AML-193 (cell line): ENCODE results near the gene APP.
"Not testable (repeated sequence)": the region's sequence is repeated elsewhere in the genome, so short reads cannot be mapped to it uniquely, and the experiment has no call there.

Experiments used
- DNase-seq, 2 experiments: peaks; one replicate each; lab custom pipeline; 2025; lab: John Stamatoyannopoulos, UW

Gene APP

DNA sequence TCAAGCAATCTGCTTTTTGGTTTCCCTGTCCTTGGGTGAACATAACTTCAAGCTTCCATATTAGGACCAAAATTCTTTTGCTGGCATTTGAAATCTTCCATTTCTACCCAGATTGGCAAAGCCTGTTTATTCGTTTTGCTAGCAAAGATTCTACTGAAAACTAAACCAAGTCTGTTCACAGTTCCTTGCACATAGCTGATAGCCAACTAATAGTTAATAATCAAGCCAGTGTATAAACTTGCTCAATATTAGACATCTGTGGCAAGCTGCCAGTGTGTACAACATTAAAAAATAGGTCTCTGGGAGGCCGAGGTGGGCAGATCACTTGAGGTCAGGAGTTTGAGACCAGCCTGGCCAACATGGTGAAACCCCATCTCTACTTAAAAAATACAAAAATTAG lies 6.3 kb downstream of the APP start:
- DNase-seq = no peak

DNA sequence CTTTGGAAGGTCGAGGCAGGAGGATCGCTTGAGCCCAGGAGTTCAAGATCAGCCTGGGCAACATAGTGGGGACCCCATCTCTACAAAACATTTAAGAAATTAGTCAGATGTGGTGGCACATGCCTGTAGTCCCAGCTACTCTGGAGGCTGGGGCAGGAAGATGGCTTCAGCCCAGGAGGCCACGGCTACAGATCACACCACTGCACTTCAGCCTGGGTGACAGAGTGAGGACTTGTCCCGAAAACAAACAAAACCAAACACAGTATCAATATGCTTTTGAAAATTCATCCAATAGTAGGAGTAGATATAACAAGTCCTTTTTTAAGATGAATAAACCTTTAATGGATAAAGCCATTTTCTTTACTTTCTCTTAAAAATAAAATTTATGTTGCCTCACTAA lies 8.5 kb downstream of the APP start:
- no peak for DNase-seq

- no peak for DNase-seq
Observed at GRCh38 chr21:26159869-26160268, 10.7 kb downstream of the APP start.

- no peak for DNase-seq
Observed at GRCh38 chr21:26157801-26158200, 12.8 kb downstream of the APP start.

DNA sequence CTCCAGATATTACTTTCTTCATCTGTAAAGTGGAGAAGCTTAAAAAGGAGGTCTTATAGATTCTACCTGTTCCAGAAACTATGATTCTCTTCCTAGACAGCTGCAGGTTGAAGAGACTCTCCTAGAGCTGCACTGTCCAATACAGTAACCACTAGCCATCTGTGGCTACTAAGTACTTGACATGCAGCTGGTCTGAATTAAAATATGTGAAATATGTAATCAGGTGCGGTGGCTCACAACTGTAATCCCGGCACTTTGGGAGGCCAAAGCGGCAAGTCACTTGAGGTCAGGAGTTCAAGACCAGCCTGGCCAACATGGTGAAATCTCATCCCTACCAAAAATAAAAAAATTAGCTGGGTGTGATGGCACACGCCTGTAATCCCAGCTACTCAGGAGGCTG lies 15.8 kb downstream of the APP start:
- no peak for DNase-seq

- no peak for DNase-seq
Observed at GRCh38 chr21:26153758-26154157, 16.8 kb downstream of the APP start.

DNA sequence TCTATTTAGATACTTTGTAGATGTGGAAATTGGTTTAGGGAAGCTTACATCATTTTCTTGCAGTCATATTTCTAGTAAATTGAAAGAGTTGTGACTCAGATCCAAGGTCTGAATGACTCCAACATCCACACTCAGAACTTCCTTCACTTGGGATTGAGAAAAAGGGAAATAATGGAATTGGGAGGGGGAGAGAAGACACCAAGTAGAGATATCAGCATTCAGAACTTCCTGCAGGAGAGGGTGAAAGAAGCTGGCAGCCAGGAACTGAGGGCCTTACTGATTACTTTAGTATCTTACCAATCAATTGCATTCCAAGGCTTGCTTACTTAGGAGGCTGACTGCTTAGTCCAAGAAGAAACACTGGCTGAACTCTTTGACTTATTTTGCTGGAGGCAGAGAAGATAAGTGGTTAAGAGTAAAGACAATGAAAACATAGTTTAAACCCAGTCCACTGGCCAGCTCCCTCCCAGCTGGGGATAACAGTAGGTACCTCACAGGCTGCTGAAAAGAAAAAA lies 21.7 kb downstream of the APP start:
- DNase-seq = no peak

GRCh38 chr21:26148071-26148839 lies 22.3 kb downstream of the APP start:
- DNase-seq = no peak

DNA sequence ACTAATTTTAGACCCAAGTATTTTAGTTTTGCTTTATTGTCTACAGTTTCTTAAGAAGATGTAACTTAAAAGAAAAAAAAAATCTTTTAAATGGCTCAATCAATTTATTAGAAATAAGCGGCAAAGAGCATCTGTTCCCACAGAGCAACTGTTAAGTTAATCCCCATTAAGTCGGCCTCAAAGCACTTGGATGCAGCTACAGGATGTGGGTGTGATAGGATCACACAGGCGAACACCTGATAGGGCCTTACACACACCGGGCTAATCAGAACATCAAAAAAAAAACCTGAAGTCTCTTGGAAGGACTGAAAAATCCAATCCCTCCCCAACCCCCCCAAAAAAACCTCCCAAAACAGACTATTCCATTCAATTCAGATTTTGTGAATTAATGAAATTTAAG lies 23.0 kb downstream of the APP start:
- no peak for DNase-seq

DNA sequence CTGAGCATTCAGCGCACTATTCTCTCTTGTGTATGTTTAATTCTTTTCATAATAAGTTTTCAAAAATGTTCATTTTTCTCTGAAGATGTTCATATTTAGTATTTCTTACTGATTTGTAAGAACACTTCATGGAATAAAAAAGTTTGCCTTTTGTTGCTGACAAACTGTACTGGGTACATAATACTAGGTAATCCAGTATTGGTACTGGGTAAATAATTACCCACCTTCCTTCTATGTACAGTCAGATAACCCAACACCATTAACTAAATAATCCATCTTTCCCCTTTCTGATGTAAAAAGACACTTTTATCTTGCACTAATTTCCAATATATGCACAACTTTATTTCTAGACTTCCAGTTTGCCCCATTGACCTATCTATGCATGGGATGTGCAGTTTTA lies 23.9 kb downstream of the APP start:
- no peak for DNase-seq

DNA sequence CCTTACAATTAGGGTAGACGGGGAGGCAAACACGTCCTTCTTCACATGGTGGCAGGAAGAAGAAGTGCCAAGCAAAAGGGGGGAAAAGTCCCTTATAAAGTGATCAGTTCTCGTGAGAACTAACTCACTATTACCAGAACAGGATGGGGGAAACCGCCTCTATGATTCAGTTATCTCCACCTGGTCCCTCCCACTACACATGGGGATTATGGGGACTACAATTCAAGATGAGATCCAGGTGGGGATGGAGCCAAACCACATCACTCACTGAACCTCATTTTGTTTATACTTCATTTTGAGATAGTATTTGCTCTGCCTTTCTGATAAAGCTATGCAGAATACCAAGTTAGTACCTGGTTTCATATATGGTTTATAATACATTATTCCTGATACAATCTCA lies 26.5 kb downstream of the APP start:
- DNase-seq = no peak

GRCh38 chr21:26142363-26142762 lies 28.2 kb downstream of the APP start:
- DNase-seq = no peak

DNA sequence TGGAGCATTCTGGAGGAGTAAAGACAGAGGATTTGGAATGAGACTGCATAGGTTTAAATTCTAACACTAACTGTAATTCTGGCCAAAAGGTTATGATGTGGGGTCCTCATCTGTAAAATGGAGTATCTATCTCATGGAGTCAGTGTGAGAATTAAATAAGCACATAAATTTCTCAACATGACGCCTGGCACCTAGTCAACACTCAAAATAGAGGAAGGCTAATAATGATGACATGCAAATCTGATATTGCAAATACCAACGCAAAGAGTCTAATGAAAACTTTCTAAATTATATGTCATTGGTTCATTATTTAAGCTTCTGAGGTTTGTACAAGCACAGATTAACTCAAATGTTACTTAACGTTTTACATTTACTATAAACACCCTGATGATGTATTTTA lies 29.6 kb downstream of the APP start:
- DNase-seq = no peak

- DNase-seq = no peak
Observed at GRCh38 chr21:26140164-26140579, 30.4 kb downstream of the APP start.

DNA sequence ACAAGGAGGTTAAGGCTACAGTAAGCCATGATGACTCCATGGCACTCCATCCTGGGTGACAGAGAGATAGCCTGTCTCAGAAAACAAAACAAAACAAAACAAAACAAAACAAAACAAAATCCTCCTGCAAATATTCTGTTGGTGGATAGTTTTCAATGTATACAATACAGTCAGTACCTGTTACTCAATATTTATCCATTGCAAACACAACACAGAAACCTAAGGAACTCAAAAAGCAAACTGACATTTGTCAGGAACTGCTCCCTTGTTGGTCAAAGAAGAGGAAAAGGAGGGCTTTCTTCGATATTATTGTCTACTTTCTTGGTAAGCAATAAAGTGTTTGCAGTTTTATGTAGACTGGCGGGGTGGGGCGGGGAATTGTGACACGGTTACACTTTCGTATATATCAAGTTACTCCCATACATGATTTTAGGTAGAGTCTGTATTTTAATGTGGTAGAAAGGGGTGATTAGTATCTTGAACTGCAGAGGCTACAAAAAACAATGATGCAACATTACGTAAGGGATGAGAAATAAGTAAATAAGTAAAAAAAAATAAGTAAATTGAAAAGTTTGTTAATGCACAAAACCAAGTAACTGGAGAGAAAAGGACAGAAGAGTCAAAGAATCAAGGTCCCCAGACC lies 31.8 kb downstream of the APP start:
- DNase-seq = no peak

DNA sequence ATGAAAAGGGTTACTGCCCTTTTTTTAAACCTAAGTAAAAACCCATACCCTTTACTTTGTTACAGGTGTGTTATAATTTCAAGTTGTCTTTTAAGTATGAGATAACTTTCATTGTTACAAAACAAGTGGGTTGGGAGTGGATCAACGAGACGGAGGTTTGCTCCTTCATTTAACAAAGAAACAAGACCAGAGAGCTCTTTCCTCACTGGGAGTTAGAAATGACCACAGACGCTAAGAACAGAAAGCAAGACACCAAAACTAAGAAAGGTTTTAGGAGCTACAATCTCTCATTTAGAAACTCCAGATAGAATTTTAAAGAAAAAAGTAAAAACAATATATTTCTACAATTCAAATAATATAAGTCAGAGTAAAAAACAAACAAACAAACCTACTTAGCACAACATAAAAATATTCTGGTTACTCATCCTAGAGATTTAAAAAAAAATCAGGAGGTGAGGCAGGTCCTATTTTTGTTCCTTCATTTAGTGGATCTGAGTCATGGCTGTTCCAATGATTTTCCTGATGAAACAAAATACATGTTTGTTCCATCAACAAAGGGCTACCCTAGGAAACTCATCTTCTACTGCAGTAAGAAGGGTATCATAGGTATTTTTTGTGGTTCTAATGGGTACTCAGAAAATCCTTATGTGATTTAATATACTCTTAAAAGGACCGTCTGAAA lies 33.0 kb downstream of the APP start:
- DNase-seq = no peak

GRCh38 chr21:26136671-26137070 lies 33.9 kb downstream of the APP start:
- DNase-seq = no peak

- no peak for DNase-seq
Observed at GRCh38 chr21:26135520-26135919, 35.0 kb downstream of the APP start.

DNA sequence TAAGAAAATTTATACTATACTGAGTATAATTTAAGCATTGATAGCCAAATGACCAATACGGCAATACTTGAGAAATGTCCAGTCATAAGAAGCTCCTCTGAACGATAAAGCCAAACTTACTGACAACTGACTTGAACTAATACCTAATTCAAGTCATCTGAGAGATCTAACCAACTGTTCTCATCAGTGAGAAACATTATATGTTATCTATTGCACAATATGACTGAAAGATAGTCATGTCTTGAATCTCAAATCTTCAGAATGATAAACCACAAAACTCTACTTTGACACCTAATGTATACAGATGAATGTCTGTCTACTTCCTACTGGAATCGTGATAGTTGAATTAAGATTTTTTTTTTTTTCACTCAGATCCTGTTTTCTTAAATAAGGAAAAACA lies 39.0 kb downstream of the APP start:
- DNase-seq = no peak

DNA sequence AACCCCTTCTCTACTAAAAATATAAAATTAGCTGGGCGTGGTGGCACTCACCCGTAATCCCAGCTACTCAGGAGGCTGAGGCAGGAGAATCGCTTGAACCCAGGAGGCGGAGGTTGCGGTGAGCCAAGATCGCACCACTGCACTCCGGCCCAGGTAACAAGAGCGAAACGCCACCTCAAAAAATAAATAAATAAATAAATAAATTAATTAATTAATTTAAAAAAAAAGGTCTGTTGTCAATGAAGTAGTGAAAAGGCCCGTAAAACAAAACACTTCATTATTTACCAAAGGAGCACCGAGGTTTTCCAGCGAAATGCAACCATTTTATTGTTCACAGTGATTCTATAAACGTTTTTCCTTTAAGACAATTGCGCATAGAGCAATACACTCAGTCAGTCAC lies 39.5 kb downstream of the APP start:
- DNase-seq = not testable (repeated sequence)

DNA sequence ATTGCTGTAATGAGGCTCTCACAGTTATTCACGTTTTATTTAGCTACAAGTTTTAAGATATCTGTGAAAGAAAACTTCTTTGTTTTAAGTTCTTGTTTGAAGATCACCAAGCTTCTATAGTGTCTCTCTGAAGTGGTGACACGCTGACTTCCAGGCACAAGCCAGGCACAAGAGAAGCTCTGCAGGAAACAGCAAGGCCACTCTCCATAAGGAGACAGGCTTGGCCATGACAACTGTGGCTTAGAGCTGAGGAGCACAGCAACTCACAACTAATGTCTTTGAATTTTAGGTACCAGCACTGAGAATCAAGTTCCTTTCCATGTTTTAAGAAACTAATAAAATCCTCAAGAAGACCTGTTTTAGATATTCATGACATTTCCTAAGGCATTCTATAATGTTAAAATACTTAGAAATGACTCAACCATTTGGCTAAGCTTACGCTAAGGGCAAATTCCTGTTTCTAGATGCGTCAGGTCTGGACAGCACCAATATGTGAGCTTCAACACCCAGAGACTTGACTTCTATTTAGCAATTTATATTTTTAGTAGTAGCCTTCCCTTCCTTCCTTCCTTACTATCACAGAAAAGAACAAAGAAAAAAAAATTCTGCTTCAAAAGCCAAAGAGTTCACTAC lies 40.2 kb downstream of the APP start:
- DNase-seq = no peak

DNA sequence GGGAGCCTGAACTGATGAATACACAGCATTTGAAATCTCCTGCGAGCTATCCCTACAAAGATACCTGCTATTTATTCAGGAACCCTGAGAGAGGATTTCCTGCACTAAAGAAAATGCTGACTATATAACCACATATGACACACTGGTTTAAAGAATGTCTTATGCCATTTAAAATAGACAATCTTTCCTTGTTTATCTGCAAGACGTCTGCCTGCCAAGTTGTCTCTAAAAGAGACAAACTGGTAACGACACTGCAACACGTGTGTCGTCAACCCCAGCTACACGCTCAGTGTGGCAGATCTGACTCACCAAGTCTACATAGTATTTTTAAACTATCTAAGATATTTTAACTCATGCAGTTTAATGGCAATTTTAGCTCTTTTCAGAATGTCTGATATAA lies 42.7 kb downstream of the APP start:
- DNase-seq = no peak
